ENCODE results near the gene CREB3L2.
A peak's percentile ranks its signal among the peaks of the same experiment; 100 is the strongest.

The CREB3L2 gene

DNA sequence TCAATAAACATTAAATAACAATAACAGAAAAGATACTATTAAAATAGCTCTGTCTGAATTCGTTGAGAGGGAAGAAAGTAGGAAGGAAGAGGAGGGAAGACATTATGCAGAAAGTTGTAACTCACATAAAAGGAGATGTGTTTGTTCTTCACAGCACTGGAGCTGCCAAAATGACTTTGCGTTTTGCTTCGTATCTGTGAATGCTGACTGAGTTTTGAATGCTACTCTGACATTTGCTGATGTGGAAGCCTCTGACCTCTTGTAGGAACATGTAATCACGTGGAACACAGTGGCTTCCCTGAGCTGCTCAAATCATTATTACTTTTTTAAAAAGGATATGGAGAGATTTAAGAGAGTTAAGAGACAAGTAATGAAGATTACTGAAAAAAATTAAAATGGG is 139.5 kb downstream of the CREB3L2 start:
- no peak overlapping the region for H3K27ac ChIP-seq (ENCODE audit: low read length)
- no CpG with 5 or more reads among the region's 4 CpGs for WGBS (ENCODE audit: insufficient coverage, insufficient read length)
- no peaks in the 10 kb centered on the region for H3K9me3 ChIP-seq (ENCODE audit: control insufficient read depth, insufficient read depth, low read length)
- H3K4me3 ChIP-seq (ENCODE audit: low read length): no peak overlapping the region
- no peaks in the 10 kb centered on the region for H3K4me1 ChIP-seq (ENCODE audit: control insufficient read depth, insufficient read depth, low read length)
- no peaks in the 10 kb centered on the region for H3K27me3 ChIP-seq (ENCODE audit: control insufficient read depth, insufficient read depth, low read length)
- no peak for DNase-seq (ENCODE audit: low read depth, low spot score)
- no peaks in the 10 kb centered on the region; the same call in 1 of the 2 replicates for H3K36me3 ChIP-seq (ENCODE audit: control insufficient read depth, insufficient read depth, low read length)

DNA sequence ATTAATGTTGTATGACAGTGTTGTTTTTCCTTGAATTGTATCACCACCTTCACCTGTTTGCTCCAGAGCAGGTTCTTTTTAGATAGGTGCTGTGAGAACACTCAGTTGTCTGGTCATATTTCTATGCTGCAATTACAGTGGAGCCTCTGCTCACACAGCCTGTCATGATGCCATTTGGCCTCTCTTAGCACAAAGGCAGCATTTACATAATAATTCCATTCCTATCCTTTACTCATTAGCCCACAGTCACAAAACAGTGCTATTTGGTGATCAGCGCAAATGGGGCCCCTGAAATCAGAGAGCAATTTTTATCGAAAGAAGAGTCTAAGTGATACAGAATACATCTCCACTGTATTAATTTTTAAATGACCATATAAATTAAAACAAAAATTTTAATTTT is 141.3 kb downstream of the CREB3L2 start:
- no peak overlapping the region for H3K27ac ChIP-seq (ENCODE audit: low read length)
- DNase-seq (ENCODE audit: low read depth, low spot score): no peak
- H3K27me3 ChIP-seq (ENCODE audit: control insufficient read depth, insufficient read depth, low read length): no peaks in the 10 kb centered on the region
- no peaks in the 10 kb centered on the region for H3K36me3 ChIP-seq (ENCODE audit: control insufficient read depth, insufficient read depth, low read length)
- H3K4me3 ChIP-seq (ENCODE audit: low read length): no peak overlapping the region
- no peaks in the 10 kb centered on the region for H3K9me3 ChIP-seq (ENCODE audit: control insufficient read depth, insufficient read depth, low read length)
- no CpG with 5 or more reads among the region's 2 CpGs for WGBS (ENCODE audit: insufficient coverage, insufficient read length)
- H3K4me1 ChIP-seq (ENCODE audit: control insufficient read depth, insufficient read depth, low read length): no peaks in the 10 kb centered on the region

- H3K36me3 ChIP-seq (ENCODE audit: control insufficient read depth, insufficient read depth, low read length): no peaks in the 10 kb centered on the region
- DNase-seq (ENCODE audit: low read depth, low spot score): no peak
- no CpG with 5 or more reads among the region's 1 CpG for WGBS (ENCODE audit: insufficient coverage, insufficient read length)
- H3K27me3 ChIP-seq (ENCODE audit: control insufficient read depth, insufficient read depth, low read length): peaks cover 7% of the 10 kb centered on the region
- no peaks in the 10 kb centered on the region; the same call in 1 of the 2 replicates for H3K9me3 ChIP-seq (ENCODE audit: control insufficient read depth, insufficient read depth, low read length)
- H3K4me1 ChIP-seq (ENCODE audit: control insufficient read depth, insufficient read depth, low read length): no peaks in the 10 kb centered on the region; the same call in 1 of the 2 replicates
- no peak overlapping the region for H3K27ac ChIP-seq (ENCODE audit: low read length)
- H3K4me3 ChIP-seq (ENCODE audit: low read length): no peak overlapping the region
Measured at GRCh38 chr7:137853053-137853452, 148.8 kb downstream of the CREB3L2 start.

- Histone ChIP-seq H3K27ac (ENCODE audit: low read length) (no peak overlapping the region), H3K27me3 (ENCODE audit: control insufficient read depth, insufficient read depth, low read length) (peaks cover 15% of the 10 kb centered on the region), H3K9me3 (ENCODE audit: control insufficient read depth, insufficient read depth, low read length) (no peaks in the 10 kb centered on the region; the same call in 1 of the 2 replicates), H3K4me1 (ENCODE audit: control insufficient read depth, insufficient read depth, low read length) (no peaks in the 10 kb centered on the region; the same call in 1 of the 2 replicates), H3K4me3 (ENCODE audit: low read length) (no peak overlapping the region), H3K36me3 (ENCODE audit: control insufficient read depth, insufficient read depth, low read length) (no peaks in the 10 kb centered on the region)
- DNase-seq (ENCODE audit: low read depth, low spot score): no peak
Measured at GRCh38 chr7:137852108-137852507, 149.8 kb downstream of the CREB3L2 start.

DNA sequence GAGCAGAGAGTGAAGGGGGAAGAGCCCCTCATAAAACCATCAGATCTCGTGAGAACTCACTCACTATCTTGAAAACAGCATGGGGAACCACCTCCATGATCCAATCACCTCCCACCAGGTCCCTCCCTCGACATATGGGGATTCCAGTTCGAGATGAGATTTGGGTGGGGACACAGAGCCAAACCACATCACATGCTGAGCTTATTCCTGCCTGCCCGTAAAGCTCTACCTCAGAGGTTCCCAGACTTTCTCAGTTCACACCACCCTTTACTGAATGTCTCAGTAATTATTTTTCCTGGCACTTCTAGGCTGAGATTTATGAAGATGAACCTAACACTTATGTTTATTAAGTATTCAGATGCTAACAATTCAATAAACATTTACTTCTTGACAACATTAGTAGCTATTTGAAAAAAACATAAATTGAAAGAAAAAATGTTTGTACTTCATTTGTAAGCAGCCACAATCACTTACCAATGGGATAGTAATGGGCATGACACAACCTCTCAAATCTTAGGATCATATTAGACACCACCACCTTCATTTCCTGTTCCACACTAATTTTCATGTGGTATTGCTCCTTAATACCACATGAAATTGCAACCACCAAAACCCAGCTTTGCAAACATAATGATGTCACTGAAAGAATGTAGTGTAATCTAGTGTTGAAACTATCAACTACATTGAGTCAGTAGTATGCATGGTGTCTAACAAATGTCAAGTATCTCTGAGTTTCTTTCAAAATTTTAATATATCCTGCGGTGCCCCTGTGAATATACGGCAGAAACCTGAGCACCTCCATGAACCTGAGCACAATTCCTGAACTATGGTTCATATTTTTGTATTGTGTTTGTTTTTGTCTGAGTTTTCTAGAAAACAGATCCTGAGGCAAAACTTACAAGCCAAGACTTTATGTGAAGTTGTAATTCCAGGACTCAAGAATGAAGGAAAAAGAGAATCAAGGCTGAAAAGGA is 150.6 kb downstream of the CREB3L2 start:
- Histone ChIP-seq H3K9me3 (ENCODE audit: control insufficient read depth, insufficient read depth, low read length) (no peaks in the 10 kb centered on the region; the same call in 1 of the 2 replicates), H3K4me1 (ENCODE audit: control insufficient read depth, insufficient read depth, low read length) (no peaks in the 10 kb centered on the region; the same call in 1 of the 2 replicates), H3K27ac (ENCODE audit: low read length) (no peak overlapping the region), H3K36me3 (ENCODE audit: control insufficient read depth, insufficient read depth, low read length) (no peaks in the 10 kb centered on the region), H3K27me3 (ENCODE audit: control insufficient read depth, insufficient read depth, low read length) (peaks cover 15% of the 10 kb centered on the region), H3K4me3 (ENCODE audit: low read length) (no peak overlapping the region)
- DNase-seq (ENCODE audit: low read depth, low spot score): no peak
- WGBS (ENCODE audit: insufficient coverage, insufficient read length): no CpG with 5 or more reads among the region's 6 CpGs

- no peak for DNase-seq (ENCODE audit: low read depth, low spot score)
- H3K4me1 ChIP-seq (ENCODE audit: control insufficient read depth, insufficient read depth, low read length): no peaks in the 10 kb centered on the region; the same call in 1 of the 2 replicates
- WGBS (ENCODE audit: insufficient coverage, insufficient read length): no CpG with 5 or more reads among the region's 2 CpGs
- H3K9me3 ChIP-seq (ENCODE audit: control insufficient read depth, insufficient read depth, low read length): no peaks in the 10 kb centered on the region; the same call in 1 of the 2 replicates
- H3K36me3 ChIP-seq (ENCODE audit: control insufficient read depth, insufficient read depth, low read length): no peaks in the 10 kb centered on the region
- peaks cover 22% of the 10 kb centered on the region for H3K27me3 ChIP-seq (ENCODE audit: control insufficient read depth, insufficient read depth, low read length)
- H3K27ac ChIP-seq (ENCODE audit: low read length): no peak overlapping the region
- H3K4me3 ChIP-seq (ENCODE audit: low read length): no peak overlapping the region
Measured at GRCh38 chr7:137850571-137850970, 151.3 kb downstream of the CREB3L2 start.

DNA sequence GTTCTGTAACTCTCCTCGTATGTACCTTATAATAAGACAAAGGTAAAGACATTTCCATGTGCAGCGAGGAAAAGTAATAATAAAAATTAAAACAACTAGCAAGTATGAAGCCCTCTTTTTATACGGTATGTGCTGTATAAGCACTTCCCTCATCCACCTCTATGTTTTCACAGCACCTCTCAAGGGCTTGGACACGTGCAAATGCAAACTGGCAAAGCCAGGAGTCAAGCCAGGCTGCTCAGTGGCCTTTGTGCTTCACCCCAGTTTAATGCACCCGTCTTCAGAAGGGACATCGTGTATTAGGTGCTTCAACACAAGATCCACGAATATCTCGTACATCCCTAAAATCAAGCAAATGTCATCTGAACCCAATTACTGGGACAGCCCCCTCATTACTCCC is 153.8 kb downstream of the CREB3L2 start:
- peaks cover 27% of the 10 kb centered on the region for H3K27me3 ChIP-seq (ENCODE audit: control insufficient read depth, insufficient read depth, low read length)
- DNase-seq (ENCODE audit: low read depth, low spot score): no peak
- no peak overlapping the region for H3K27ac ChIP-seq (ENCODE audit: low read length)
- no peak overlapping the region for H3K4me3 ChIP-seq (ENCODE audit: low read length)
- no peaks in the 10 kb centered on the region; the same call in 1 of the 2 replicates for H3K4me1 ChIP-seq (ENCODE audit: control insufficient read depth, insufficient read depth, low read length)
- no CpG with 5 or more reads among the region's 8 CpGs for WGBS (ENCODE audit: insufficient coverage, insufficient read length)
- no peaks in the 10 kb centered on the region; the same call in 1 of the 2 replicates for H3K9me3 ChIP-seq (ENCODE audit: control insufficient read depth, insufficient read depth, low read length)
- H3K36me3 ChIP-seq (ENCODE audit: control insufficient read depth, insufficient read depth, low read length): no peaks in the 10 kb centered on the region

- DNase-seq (ENCODE audit: low read depth, low spot score): no peak
- peaks cover 27% of the 10 kb centered on the region for H3K27me3 ChIP-seq (ENCODE audit: control insufficient read depth, insufficient read depth, low read length)
- H3K27ac ChIP-seq (ENCODE audit: low read length): no peak overlapping the region
- no peaks in the 10 kb centered on the region; the same call in 1 of the 2 replicates for H3K4me1 ChIP-seq (ENCODE audit: control insufficient read depth, insufficient read depth, low read length)
- H3K9me3 ChIP-seq (ENCODE audit: control insufficient read depth, insufficient read depth, low read length): no peaks in the 10 kb centered on the region; the same call in 1 of the 2 replicates
- peak overlapping the region; percentile 46; the same call in 1 of the 2 replicates for H3K4me3 ChIP-seq (ENCODE audit: low read length)
- no CpG with 5 or more reads among the region's 18 CpGs for WGBS (ENCODE audit: insufficient coverage, insufficient read length)
- no peaks in the 10 kb centered on the region for H3K36me3 ChIP-seq (ENCODE audit: control insufficient read depth, insufficient read depth, low read length)
Measured at GRCh38 chr7:137847568-137848050, 154.3 kb downstream of the CREB3L2 start.

DNA sequence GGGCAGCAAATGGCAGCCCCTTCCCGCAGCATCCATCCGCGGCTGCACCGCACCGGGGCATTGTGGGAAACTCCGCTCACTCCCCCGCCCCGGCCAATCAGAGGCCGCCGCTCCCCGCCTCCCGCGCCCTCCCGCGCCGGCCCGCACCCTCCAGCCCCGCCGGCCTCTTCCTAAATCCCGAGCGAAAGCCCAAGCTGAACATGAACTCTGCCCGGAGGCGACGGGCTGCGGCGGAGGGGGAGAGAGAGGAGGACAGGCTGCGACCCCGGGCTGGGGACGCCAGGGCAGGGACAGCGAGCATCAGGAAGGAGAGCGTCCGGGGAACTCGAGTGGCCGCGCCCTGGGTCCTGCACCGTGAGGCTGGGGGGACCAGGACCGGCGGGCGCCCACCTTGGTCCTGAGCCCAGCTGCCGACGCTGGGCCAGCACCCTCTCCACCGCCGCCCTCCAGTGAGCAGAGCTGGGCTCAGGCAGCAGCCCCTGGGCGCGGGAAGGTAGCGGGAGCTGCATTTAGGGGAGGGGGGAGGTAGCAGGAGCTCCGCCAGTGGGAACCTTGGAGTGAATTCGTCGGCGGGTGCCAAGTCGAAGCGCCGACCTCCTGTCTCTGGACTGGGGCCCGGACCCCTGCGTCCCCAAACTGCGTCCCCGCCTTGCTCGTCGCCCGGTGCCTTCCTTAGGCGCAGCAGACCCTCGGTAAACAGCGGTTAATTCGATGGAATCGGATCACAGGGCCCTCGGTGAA is 154.9 kb downstream of the CREB3L2 start, which contains the start of gene DGKI:
TSS of gene DGKI (minus strand) at position 148 of the 741 bp plus-strand sequence.
- Histone ChIP-seq H3K4me3 (ENCODE audit: low read length) (peak within 1 kb of the TSS; percentile 46; the same call in 1 of the 2 replicates), H3K36me3 (ENCODE audit: control insufficient read depth, insufficient read depth, low read length) (no peaks in the 10 kb centered on the region), H3K4me1 (ENCODE audit: control insufficient read depth, insufficient read depth, low read length) (no peaks in the 10 kb centered on the region), H3K9me3 (ENCODE audit: control insufficient read depth, insufficient read depth, low read length) (no peaks in the 10 kb centered on the region; the same call in 1 of the 2 replicates), H3K27ac (ENCODE audit: low read length) (no peak within 1 kb of the TSS), H3K27me3 (ENCODE audit: control insufficient read depth, insufficient read depth, low read length) (peaks cover 27% of the 10 kb centered on the region)
- WGBS (ENCODE audit: insufficient coverage, insufficient read length): no CpG with 5 or more reads among the region's 66 CpGs
- no peak for DNase-seq (ENCODE audit: low read depth, low spot score)

DNA sequence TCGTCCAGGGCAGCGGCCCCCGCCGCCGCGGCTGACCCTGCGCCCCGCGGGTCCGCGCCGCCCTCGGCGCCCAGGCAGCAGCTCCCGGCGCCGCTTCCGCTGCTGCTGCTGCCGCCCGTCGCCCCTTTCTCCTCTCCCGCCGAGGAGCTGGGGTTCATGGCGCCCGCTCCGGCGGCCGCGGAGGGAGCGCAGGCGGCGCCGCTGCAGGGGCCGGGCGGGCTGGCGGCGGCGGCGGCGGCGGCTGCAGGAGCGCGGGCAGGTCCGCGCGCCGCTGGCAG is 155.4 kb downstream of the CREB3L2 start:
- no peak overlapping the region for H3K27ac ChIP-seq (ENCODE audit: low read length)
- no CpG with 5 or more reads among the region's 47 CpGs for WGBS (ENCODE audit: insufficient coverage, insufficient read length)
- no peaks in the 10 kb centered on the region for H3K36me3 ChIP-seq (ENCODE audit: control insufficient read depth, insufficient read depth, low read length)
- H3K27me3 ChIP-seq (ENCODE audit: control insufficient read depth, insufficient read depth, low read length): peaks cover 27% of the 10 kb centered on the region
- peak overlapping the region; percentile 46; the same call in 1 of the 2 replicates for H3K4me3 ChIP-seq (ENCODE audit: low read length)
- no peaks in the 10 kb centered on the region; the same call in 1 of the 2 replicates for H3K9me3 ChIP-seq (ENCODE audit: control insufficient read depth, insufficient read depth, low read length)
- 0 out of 2 replicates have a peak, but pooled peaks cover 1% of the 10 kb centered on the region for H3K4me1 ChIP-seq (ENCODE audit: control insufficient read depth, insufficient read depth, low read length)
- DNase-seq (ENCODE audit: low read depth, low spot score): no peak
